OCI-LY7 (cell line): ENCODE measurements around the gene KCNK7.

Experiments
- CTCF ChIP-seq: fragments of 200-600 bp; sonication (generic); conservative IDR thresholded peaks from 2 replicates; pipeline ENCODE4 v1.5.1; 2014; ENCODE audit warnings: mild to moderate bottlenecking, antibody characterized with exemption, low read length, moderate library complexity, mixed read lengths
- EZH2phosphoT487 ChIP-seq: fragments of 200-600 bp; sonication (generic); IDR thresholded peaks from 2 replicates; pipeline ENCODE4 v1.6.1; 2018; ENCODE audit warnings: low read depth, borderline replicate concordance, mild to moderate bottlenecking, mixed run types, antibody characterized with exemption, low read length, moderate library complexity, mixed read lengths

- TF ChIP-seq CTCF (no peak), EZH2phosphoT487 (no peak)
These were observed 36.1 kb downstream of the KCNK7 start for GRCh38 chr11:65559535-65559934.
